ENCODE results near the gene AP3S2.

AP3S2 gene

GRCh38 chr15:89814112-89814742 lies 79.6 kb downstream of the AP3S2 start:
- DNase-seq (ENCODE audit: low spot score): no peak

- no peak for DNase-seq (ENCODE audit: low spot score)
Measured at GRCh38 chr15:89813381-89814111, 80.2 kb downstream of the AP3S2 start.

DNA sequence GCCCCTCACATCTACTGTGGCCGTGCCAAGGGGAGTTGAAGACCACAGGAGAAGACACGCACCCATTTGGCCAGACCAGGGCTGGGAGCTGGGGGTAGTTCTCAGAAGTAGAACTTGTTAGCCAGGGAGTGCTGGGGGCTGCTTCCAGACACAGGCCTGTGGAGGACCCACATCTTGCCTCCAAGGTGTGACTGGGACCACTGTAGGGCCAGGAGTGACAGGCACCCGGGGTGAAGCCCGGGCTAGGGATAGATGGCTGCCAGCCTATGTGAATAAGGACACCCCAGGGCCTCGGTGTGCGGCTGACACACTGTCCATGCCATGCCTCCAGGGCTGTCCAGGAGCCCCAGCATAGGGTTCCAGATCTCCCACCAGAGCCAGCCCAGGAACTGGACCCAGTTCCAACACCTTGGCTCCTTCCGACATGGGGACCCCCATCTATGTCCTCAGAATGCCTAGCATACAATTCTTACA lies 80.9 kb downstream of the AP3S2 start:
- no peak for DNase-seq (ENCODE audit: low spot score)

DNA sequence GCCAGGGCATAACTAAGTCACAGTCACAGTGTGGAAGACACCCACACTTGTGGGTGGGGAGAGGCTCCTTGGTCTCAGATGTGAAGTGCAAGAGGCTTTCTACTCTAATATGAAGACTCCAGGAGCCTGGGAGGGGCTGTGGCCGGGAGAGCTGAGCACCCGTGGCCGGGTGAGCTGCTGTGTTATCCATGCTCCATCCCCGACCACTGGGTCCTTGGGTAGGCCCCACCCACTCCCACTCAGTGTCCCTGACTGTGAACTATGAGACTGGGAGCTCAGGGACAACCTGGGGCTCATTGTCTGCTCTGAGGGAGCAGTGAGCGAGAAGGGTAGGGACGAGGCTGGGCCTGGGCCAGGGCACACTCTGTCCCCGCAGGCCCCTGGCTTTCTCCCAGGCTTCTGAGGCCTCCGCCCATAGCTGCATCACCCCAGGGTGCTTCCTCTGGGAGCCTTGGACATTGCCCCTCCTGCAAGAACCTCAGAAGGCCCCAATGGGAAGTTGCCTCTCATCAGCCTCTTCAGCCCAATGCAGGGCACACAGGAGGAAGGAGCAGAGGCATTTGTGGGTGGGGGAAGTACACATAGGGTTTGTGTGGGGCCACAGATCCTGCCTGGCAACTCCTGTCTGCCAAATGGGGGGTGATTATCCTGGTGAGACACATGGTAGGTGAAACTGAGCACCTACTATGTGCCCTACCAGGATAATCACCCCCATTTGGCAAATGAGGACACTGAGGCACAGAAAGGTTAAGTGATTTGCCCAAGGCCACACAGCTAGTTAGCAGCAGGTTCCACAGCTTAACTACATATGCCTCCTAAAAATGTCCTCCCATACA lies 81.6 kb downstream of the AP3S2 start:
- no peak for DNase-seq (ENCODE audit: low spot score)

DNA sequence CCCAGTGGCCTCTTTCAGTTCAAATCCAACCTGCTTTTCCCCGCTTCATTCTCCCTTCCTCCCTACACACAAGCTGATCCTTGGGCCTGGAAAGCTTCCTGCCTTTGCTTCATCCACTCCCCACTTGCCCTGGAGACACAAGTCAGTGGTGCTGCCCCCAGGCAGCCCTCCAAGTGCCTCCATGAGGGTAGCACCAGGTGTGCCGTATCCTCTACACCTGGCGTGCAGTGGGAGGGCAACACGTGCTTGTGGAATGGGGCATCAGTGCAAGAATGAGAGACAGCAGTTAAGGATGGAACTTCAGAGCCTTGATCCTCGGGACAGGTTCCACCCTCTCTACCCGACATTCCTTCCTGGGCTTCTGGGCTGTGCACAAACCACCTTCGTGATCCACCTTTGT lies 83.0 kb downstream of the AP3S2 start:
- DNase-seq (ENCODE audit: low spot score): no peak

DNA sequence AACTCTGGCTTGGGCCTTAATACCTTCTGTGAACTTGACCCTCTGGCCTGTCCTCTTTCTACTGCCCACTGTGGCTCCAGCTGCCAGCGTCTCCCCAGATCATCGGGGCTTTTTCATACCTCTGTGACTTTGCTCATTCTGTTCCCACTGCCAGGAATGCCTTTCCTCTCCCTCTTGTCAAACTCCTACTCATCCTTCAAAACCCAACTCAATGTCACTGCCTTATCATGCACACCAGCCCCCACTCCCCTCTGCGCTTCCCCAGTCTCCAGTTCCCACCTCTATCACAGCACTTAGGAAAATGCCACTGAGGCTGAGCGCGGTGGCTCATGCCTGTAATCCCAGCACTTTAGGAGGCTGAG lies 84.0 kb downstream of the AP3S2 start:
- no peak for DNase-seq (ENCODE audit: low spot score)

DNA sequence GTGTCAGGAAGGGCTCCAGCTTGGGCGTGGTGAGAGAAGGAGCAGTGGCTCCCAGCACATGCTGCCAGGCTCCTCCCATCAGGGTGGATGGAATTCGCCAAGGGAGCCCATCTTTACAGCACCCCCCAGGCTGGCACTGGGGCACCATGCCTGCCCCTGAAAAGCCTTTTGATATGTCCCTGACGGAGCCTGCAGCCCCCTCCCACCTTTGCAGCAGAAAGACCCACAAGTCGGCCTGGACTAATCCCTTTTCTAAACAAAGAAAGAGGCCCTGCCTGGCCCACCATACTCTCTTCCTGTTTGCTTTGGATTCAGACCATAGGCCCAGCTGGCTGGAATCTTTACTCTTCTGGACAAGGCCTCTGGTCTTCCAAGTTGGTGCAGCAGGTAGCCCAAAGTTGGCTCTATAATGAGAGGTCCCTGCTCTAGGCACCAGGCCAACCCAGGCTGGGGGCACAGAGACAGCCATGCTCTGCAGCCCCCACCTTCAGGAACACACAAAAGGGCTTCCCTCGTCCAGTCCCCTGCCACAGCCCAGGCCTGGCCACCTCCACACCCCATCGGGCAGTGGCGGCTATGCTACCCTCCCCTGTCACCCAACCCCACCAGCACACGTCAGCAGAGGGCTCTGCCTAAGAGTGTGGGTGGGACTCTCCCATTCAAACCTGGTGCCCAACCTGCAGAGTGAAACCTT lies 84.6 kb downstream of the AP3S2 start:
- DNase-seq (ENCODE audit: low spot score): no peak

GRCh38 chr15:89808160-89808870 lies 85.5 kb downstream of the AP3S2 start:
- DNase-seq (ENCODE audit: low spot score): no peak

DNA sequence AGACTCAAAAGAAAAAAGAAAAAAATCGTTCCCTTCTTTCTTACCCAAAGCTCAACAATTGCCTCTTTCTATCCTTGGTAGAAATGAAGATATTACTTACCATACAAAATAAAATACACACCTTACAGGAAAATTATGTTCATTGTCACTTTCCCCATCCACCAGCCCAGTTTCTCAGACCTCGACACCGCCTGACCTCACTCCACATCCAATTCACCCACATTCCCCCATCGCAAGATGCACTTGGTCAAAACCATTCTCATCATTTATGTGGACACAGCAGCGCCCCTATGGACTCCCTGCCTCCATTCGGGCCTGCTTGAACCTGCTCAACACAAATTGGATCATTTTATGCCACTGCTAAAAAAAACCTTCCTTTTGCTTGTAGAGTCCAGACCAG lies 86.1 kb downstream of the AP3S2 start:
- no peak for DNase-seq (ENCODE audit: low spot score)

- no peak for DNase-seq (ENCODE audit: low spot score)
Measured at GRCh38 chr15:89806559-89807550, 86.9 kb downstream of the AP3S2 start.

DNA sequence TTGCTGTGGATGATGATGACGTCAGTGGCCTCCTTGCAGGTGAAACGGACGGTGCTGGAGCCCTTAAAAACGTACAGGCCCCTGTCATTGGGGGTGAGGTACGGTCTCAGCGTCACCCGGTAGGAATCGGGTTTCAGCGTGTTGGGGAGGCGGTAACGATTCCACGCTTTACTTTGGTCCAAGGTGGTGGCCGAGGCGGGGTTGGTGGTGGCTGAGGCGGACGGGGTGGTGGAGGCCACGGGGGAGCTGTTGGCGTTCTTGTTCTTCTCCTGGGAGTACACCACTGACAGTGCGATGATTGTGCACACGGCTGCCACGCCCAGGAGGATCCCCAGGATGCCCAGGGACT lies 87.6 kb downstream of the AP3S2 start:
- no peak for DNase-seq (ENCODE audit: low spot score)

DNA sequence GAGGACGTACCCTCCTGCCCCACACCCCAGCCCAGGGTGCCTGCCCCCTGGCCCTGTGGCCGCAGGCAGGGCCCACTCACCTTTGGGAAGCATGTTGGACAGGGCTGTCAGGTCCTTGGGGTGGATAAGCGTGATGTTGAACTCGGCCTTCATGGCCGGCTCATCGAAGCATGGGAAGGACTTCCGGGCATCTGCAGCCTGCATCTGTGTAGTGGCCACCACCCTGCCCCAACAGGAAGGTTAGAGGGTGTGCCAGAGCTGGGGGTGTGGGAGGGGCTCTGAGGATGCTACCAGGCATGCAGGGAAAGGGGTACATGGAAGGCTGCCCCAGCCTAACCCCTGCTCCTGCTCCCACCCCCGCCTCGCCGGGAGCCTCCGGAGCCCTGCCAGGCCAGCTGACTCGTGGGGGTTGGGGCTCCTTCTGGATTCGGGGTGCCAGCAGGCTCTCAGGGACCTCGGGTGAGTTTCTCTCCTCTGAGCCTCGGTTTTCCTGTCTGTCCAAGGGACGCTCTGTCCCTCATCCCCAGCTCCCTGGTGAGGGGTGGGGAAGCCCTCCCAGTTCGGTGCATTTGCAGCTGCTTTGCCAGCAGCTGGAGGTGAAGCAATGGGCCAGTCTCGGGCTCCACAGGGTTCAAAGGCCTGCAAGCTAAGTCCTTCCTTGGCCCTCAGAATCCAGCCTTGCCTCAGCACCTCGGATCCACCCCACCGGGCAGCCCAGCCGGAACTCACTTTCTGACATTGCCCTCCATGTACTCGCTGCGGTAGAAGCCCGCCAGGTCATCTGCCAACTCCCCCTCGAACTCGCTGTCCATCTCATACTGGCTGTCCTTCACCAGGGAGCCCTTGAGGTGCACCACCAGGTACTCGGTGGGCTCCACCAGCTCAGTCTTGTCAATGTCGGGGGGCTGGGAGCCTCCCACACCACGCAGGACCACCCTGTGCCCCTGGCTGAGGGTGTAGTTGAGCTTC lies 88.3 kb downstream of the AP3S2 start:
- no peak for DNase-seq (ENCODE audit: low spot score)

GRCh38 chr15:89803941-89804800 lies 89.6 kb downstream of the AP3S2 start:
- DNase-seq (ENCODE audit: low spot score): no peak

- no peak for DNase-seq (ENCODE audit: low spot score)
Measured at GRCh38 chr15:89802986-89803824, 90.6 kb downstream of the AP3S2 start.

- DNase-seq (ENCODE audit: low spot score): no peak
Measured at GRCh38 chr15:89802231-89802928, 91.4 kb downstream of the AP3S2 start.

DNA sequence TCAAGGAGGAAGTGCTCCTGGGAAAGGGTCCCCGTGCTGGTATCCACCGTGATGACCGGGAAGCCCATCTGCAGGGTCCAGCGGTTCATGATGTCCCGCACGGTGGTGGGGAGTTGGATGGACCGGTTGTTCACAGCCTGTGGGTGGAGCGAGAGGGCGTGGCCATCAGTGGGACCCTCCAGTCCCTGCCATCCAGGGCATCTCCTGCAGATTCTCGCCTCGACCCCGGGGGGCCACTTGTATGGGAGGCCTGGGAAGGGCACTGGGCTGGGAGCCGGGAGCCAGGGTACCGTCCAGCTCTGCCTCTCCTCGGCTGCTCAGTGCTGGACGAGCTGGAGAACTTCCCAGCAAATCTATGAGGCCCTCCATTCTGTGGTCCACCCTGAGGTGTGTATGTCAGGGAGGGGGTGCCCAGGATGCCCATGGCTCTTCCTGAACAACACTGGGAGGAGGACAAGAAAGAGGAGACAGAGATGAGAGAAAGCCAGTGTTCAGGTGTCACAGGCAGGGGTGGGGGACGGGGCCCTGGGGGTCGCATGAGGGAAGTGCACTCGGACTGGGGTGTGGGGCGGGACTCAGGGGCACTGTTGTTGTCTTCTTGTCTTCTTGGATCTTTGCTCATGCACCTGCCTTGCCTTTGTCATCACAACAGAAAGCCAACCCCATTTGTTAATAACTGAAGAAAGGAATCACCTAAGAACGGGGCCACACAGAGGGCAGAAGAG lies 92.2 kb downstream of the AP3S2 start:
- DNase-seq (ENCODE audit: low spot score): no peak

Measured in CD4-positive, alpha-beta T cell treated with Interleukin-2 at 100 ng/mL for 4 hours (primary cell).